Measurements from ENCODE around the gene ZNF845. TPM values are rescaled to one million over a fixed set of nuclear protein-coding genes. Genes with fewer than 3 reads are reported as not detected.
"Not testable (repeated sequence)": the region's sequence is repeated elsewhere in the genome, so short reads cannot be mapped to it uniquely, and the experiment has no call there.

ZNF845 gene
- total and polyA plus RNA-seq, 4 donors: 2.4 to 8.8 (median 4.5) TPM

- no peak for TF ChIP-seq CTCF (IDR thresholded peaks at IDR 0.05; ENCODE audit: control extremely low read depth, extremely low read depth)
- Histone ChIP-seq H3K36me3 (ENCODE audit: control insufficient read depth in 4 of 4, insufficient read depth in 4 of 4, low read length in 4 of 4) (no peaks in the 10 kb centered on the region), H3K27ac (ENCODE audit: low read depth in 1 of 2, low read length in 1 of 2) (no peak overlapping the region), H3K4me3 (no peak overlapping the region), H3K9me3 (ENCODE audit: control insufficient read depth in 4 of 4, insufficient read depth in 3 of 4, low read length in 3 of 4) (peaks cover 0 to 21% (median 0%) of the 10 kb centered on the region in 4 donors), H3K4me1 (ENCODE audit: control insufficient read depth in 5 of 5, insufficient read depth in 5 of 5, low read length in 5 of 5) (peaks cover 0 to 2% (median 0%) of the 10 kb centered on the region in 5 donors), H3K27me3 (ENCODE audit: control insufficient read depth in 3 of 3, insufficient read depth in 3 of 3, low read length in 2 of 3) (peaks cover 0 to 38% (median 17%) of the 10 kb centered on the region in 3 donors), H3K9ac (ENCODE audit: insufficient read depth in 1 of 2, low read length in 2 of 2) (no peak overlapping the region)
- no peak for DNase-seq
- no peak for ATAC-seq (ENCODE audit: insufficient read depth, low FRiP score)
- 68 to 75% methylated on average over 12 of the region's 12 CpGs for WGBS, 2 donors
Measured at GRCh38 chr19:53311897-53312296, 21.7 kb upstream of the ZNF845 start.

GRCh38 chr19:53328967-53329366 lies 4.6 kb upstream of the ZNF845 start:
- no peaks in the 10 kb centered on the region for H3K36me3 ChIP-seq (ENCODE audit: control insufficient read depth in 4 of 4, insufficient read depth in 4 of 4, low read length in 4 of 4)
- peak overlapping the region; percentile 19 for H3K4me3 ChIP-seq
- H3K9me3 ChIP-seq (ENCODE audit: control insufficient read depth in 4 of 4, insufficient read depth in 3 of 4, low read length in 3 of 4): peaks cover 0 to 20% (median 8%) of the 10 kb centered on the region in 4 donors
- TF ChIP-seq CTCF (IDR thresholded peaks at IDR 0.05; ENCODE audit: control extremely low read depth, extremely low read depth): no peak
- peaks cover 0 to 2% (median 0%) of the 10 kb centered on the region in 3 donors for H3K27me3 ChIP-seq (ENCODE audit: control insufficient read depth in 3 of 3, insufficient read depth in 3 of 3, low read length in 2 of 3)
- peaks cover 0 to under 1% (median 0%) of the 10 kb centered on the region in 5 donors for H3K4me1 ChIP-seq (ENCODE audit: control insufficient read depth in 5 of 5, insufficient read depth in 5 of 5, low read length in 5 of 5)
- ATAC-seq (ENCODE audit: insufficient read depth, low FRiP score) (no peak), DNase-seq (peak; percentile 46 to 68 (median 61))
- H3K27ac ChIP-seq (ENCODE audit: low read depth in 1 of 2, low read length in 1 of 2): no peak overlapping the region
- H3K9ac ChIP-seq (ENCODE audit: insufficient read depth in 1 of 2, low read length in 2 of 2): no peak overlapping the region
- 30% methylated on average over 24 of the region's 24 CpGs for WGBS, 2 donors

- H3K4me3 ChIP-seq: no peak overlapping the region
- no peak overlapping the region for H3K27ac ChIP-seq (ENCODE audit: low read depth in 1 of 2, low read length in 1 of 2)
- DNase-seq (peak; percentile 12 to 35 (median 27)), ATAC-seq (ENCODE audit: insufficient read depth, low FRiP score) (no peak)
- H3K27me3 ChIP-seq (ENCODE audit: control insufficient read depth in 3 of 3, insufficient read depth in 3 of 3, low read length in 2 of 3): no peaks in the 10 kb centered on the region
- peak overlapping the region in 1 of 2 donors; percentile 54 for H3K9ac ChIP-seq (ENCODE audit: insufficient read depth in 1 of 2, low read length in 2 of 2)
- no peak for TF ChIP-seq CTCF (IDR thresholded peaks at IDR 0.05; ENCODE audit: control extremely low read depth, extremely low read depth)
- peaks cover 0 to 12% (median 1%) of the 10 kb centered on the region in 4 donors for H3K9me3 ChIP-seq (ENCODE audit: control insufficient read depth in 4 of 4, insufficient read depth in 3 of 4, low read length in 3 of 4)
- 51 to 85% methylated on average over 14 of the region's 14 CpGs for WGBS, 2 donors
- H3K36me3 ChIP-seq (ENCODE audit: control insufficient read depth in 4 of 4, insufficient read depth in 4 of 4, low read length in 4 of 4): peaks cover 0 to 1% (median 0%) of the 10 kb centered on the region in 4 donors
- H3K4me1 ChIP-seq (ENCODE audit: control insufficient read depth in 5 of 5, insufficient read depth in 5 of 5, low read length in 5 of 5): peaks cover 0 to 8% (median 4%) of the 10 kb centered on the region in 5 donors
Measured at GRCh38 chr19:53332484-53332883, 1.1 kb upstream of the ZNF845 start.

GRCh38 chr19:53333066-53333462 lies 485 bp upstream of the ZNF845 start:
- ATAC-seq (ENCODE audit: insufficient read depth, low FRiP score) (peak; percentile 13), DNase-seq (peak in 1 of 3 donors; percentile 74)
- Histone ChIP-seq H3K9ac (ENCODE audit: insufficient read depth in 1 of 2, low read length in 2 of 2) (peak overlapping the region in 1 of 2 donors; percentile 54), H3K36me3 (ENCODE audit: control insufficient read depth in 4 of 4, insufficient read depth in 4 of 4, low read length in 4 of 4) (peaks cover 0 to 5% (median 2%) of the 10 kb centered on the region in 4 donors), H3K4me3 (peak overlapping the region; percentile 12), H3K9me3 (ENCODE audit: control insufficient read depth in 4 of 4, insufficient read depth in 3 of 4, low read length in 3 of 4) (peaks cover 0 to 9% (median 1%) of the 10 kb centered on the region in 4 donors), H3K27me3 (ENCODE audit: control insufficient read depth in 3 of 3, insufficient read depth in 3 of 3, low read length in 2 of 3) (no peaks in the 10 kb centered on the region), H3K27ac (ENCODE audit: low read depth in 1 of 2, low read length in 1 of 2) (peak overlapping the region; percentile 51 to 60), H3K4me1 (ENCODE audit: control insufficient read depth in 5 of 5, insufficient read depth in 5 of 5, low read length in 5 of 5) (peaks cover 0 to 8% (median 4%) of the 10 kb centered on the region in 5 donors)
- TF ChIP-seq CTCF (IDR thresholded peaks at IDR 0.05; ENCODE audit: control extremely low read depth, extremely low read depth): no peak
- WGBS, 2 donors: 0 to 1% methylated on average over 14 of the region's 14 CpGs

GRCh38 chr19:53344403-53344802 lies 10.9 kb downstream of the ZNF845 start:
- H3K9me3 ChIP-seq (ENCODE audit: control insufficient read depth in 4 of 4, insufficient read depth in 3 of 4, low read length in 3 of 4): peaks cover 0 to 61% (median 8%) of the 10 kb centered on the region in 4 donors
- DNase-seq; H3K27ac ChIP-seq (ENCODE audit: low read depth in 1 of 2, low read length in 1 of 2); H3K4me3 ChIP-seq; H3K27me3 ChIP-seq (ENCODE audit: control insufficient read depth in 3 of 3, insufficient read depth in 3 of 3, low read length in 2 of 3); H3K4me1 ChIP-seq (ENCODE audit: control insufficient read depth in 5 of 5, insufficient read depth in 5 of 5, low read length in 5 of 5); H3K9ac ChIP-seq (ENCODE audit: insufficient read depth in 1 of 2, low read length in 2 of 2); ATAC-seq (ENCODE audit: insufficient read depth, low FRiP score): not testable (repeated sequence)
- H3K36me3 ChIP-seq (ENCODE audit: control insufficient read depth in 4 of 4, insufficient read depth in 4 of 4, low read length in 4 of 4): peaks cover 20 to 49% (median 43%) of the 10 kb centered on the region in 4 donors
- WGBS, 2 donors: 98 to 99% methylated on average over 4 of the region's 4 CpGs
